A549 (cell line): ENCODE results near the gene SYT6. TPM values are rescaled to one million over a fixed set of nuclear protein-coding genes. Genes with fewer than 3 reads are reported as not detected.

Experiments used
- ATAC-seq, 2 experiments: fragments of 200-7000 bp in 1 of 2; fragments of >200 bp in 1 of 2; cut with Nextera tagmentation in 1 of 2; cut with Tn5 transposase in 1 of 2; 3 replicates each; pipeline versions ENCODE4 v1.8.0 to v1.9.1; 2018 to 2020; ENCODE audit warnings: mild to moderate bottlenecking in 1 of 2, moderate library complexity in 1 of 2
- CTCF ChIA-PET: fragments of 300-600 bp; sonication (Branson Sonifier 250); formaldehyde crosslinking; extraction: SDS; loops from one replicate; lab custom pipeline; 2021; ENCODE audit warnings: antibody characterized with exemption, inconsistent platforms; lab: Yijun Ruan, JAX
- POLR2A ChIA-PET: fragments of 350-600 bp; formaldehyde crosslinking; extraction: SDS; loops from one replicate; lab custom pipeline; 2021; ENCODE audit warnings: antibody characterized with exemption, inconsistent platforms; lab: Yijun Ruan, JAX
- DNase-seq, 2 experiments: peaks; one replicate each; pipeline versions ENCODE4 v3.0.0 to v3.0.0-alpha.2; 2011 to 2016; ENCODE audit warnings: low read depth in 1 of 2, low spot score in 1 of 2
- FAIRE-seq: peaks from 2 replicates; lab custom pipeline; 2011; peaks lifted over from hg19 to GRCh38; lab: Jason Lieb, UNC
- H3K27ac ChIP-seq, 2 experiments: fragments of >200 bp; sonication (Bioruptor Twin); formaldehyde crosslinking; 3 replicates each; pipeline ENCODE4 v1.5.1; 2016 to 2017
- H3K4me1 ChIP-seq: fragments of >200 bp; sonication (Bioruptor Twin); formaldehyde crosslinking; 3 replicates; pipeline ENCODE4 v1.6.1; 2016
- H3K4me2 ChIP-seq: fragments of >200 bp; sonication (Bioruptor Twin); formaldehyde crosslinking; 3 replicates; pipeline ENCODE4 v1.6.1; 2016
- H3K4me3 ChIP-seq: fragments of >200 bp; sonication (Bioruptor Twin); formaldehyde crosslinking; 3 replicates; pipeline ENCODE4 v1.5.1; 2016
- H3K9me3 ChIP-seq: fragments of >200 bp; sonication (Bioruptor Twin); formaldehyde crosslinking; 3 replicates; pipeline ENCODE4 v1.6.1; 2016
- CBX8 ChIP-seq: fragments of 200-600 bp; sonication (generic); IDR thresholded peaks from 2 replicates; pipeline ENCODE4 v1.6.1; 2016
- CHD4 ChIP-seq: fragments of 200-600 bp; sonication (generic); IDR thresholded peaks from 2 replicates; pipeline ENCODE4 v1.6.1; 2016; ENCODE audit warnings: antibody characterized with exemption, mild to moderate bottlenecking, borderline replicate concordance
- FOSB ChIP-seq: fragments of 250-450 bp; sonication (Bioruptor Pico); IDR thresholded peaks from 2 replicates; pipeline ENCODE4 v1.5.0; 2020; ENCODE audit warnings: mild to moderate bottlenecking, moderate library complexity
- FOSL2 ChIP-seq, 2 experiments: fragments of 450-650 bp in 1 of 2; fragments of >200 bp in 1 of 2; sonication (Bioruptor Twin) in 1 of 2; formaldehyde crosslinking; IDR thresholded peaks; 2 replicates each; pipeline versions ENCODE4 v1.5.0 to v1.6.1; 2016 to 2020; ENCODE audit warnings: mild to moderate bottlenecking in 1 of 2, moderate library complexity in 1 of 2
- FOXS1 ChIP-seq: fragments of 250-450 bp; sonication (Bioruptor Pico); IDR thresholded peaks from 2 replicates; pipeline ENCODE4 v1.5.0; 2020; ENCODE audit warnings: mild to moderate bottlenecking, moderate library complexity
- GATA3 ChIP-seq: IDR thresholded peaks from 2 replicates; pipeline ENCODE4 v1.6.1; 2012; ENCODE audit warnings: borderline replicate concordance
- HOXA7 ChIP-seq: fragments of 250-450 bp; sonication (Bioruptor Pico); IDR thresholded peaks from 2 replicates; pipeline ENCODE4 v1.5.0; 2020; ENCODE audit warnings: mild to moderate bottlenecking, moderate library complexity
- JUNB ChIP-seq: fragments of >200 bp; sonication (Bioruptor Twin); formaldehyde crosslinking; IDR thresholded peaks from 2 replicates; pipeline ENCODE4 v1.6.1; 2016
- KDM1A ChIP-seq: fragments of 200-600 bp; sonication (generic); IDR thresholded peaks from 2 replicates; pipeline ENCODE4 v1.6.1; 2016; ENCODE audit warnings: low read depth, mild to moderate bottlenecking
- KDM5A ChIP-seq: fragments of 200-600 bp; sonication (generic); IDR thresholded peaks from 2 replicates; pipeline ENCODE4 v1.6.1; 2016; ENCODE audit warnings: antibody characterized with exemption, mild to moderate bottlenecking
- MAZ ChIP-seq: fragments of 150-350 bp; IDR thresholded peaks from 2 replicates; pipeline ENCODE4 v1.6.1; 2014; ENCODE audit warnings: antibody characterized with exemption, low read depth, low read length, borderline replicate concordance
- MYC ChIP-seq: IDR thresholded peaks from 2 replicates; pipeline ENCODE4 v1.6.1; 2012; ENCODE audit warnings: mild to moderate bottlenecking, inconsistent platforms, low read length, improper control_type of control experiment, borderline replicate concordance
- PHF8 ChIP-seq: fragments of 200-600 bp; sonication (generic); IDR thresholded peaks from 2 replicates; pipeline ENCODE4 v1.6.1; 2016; ENCODE audit warnings: low read depth, mild to moderate bottlenecking, antibody characterized with exemption, moderate library complexity, borderline replicate concordance
- SREBF2 ChIP-seq: fragments of 450-650 bp; IDR thresholded peaks from 2 replicates; pipeline ENCODE4 v1.6.1; 2014; ENCODE audit warnings: mild to moderate bottlenecking, moderate library complexity
- ZNF302 ChIP-seq: fragments of 250-450 bp; sonication (Bioruptor Pico); IDR thresholded peaks from 2 replicates; pipeline ENCODE4 v1.9.0; 2021; ENCODE audit warnings: inconsistent platforms, mild to moderate bottlenecking, moderate library complexity
- ZSCAN20 ChIP-seq: fragments of 250-450 bp; sonication (Bioruptor Pico); IDR thresholded peaks from 2 replicates; pipeline ENCODE4 v1.8.0; 2022; ENCODE audit warnings: mild to moderate bottlenecking, moderate library complexity
- WGBS: methylation state at CpG from one replicate; pipeline ENCODE4 v1.1.6; 2017; ENCODE audit errors: missing lambda C conversion rate; 5-methylcytosine and 5-hydroxymethylcytosine counted together
- polyA plus RNA-seq, 4 experiments: library from polyadenylated mRNA; depleted of rRNA in 3 of 4; stranded (reverse); fragments of >200 nt; fragmentation: RNase III in 1 of 4; extraction: RNeasy Plus Mini Kit Qiagen cat#74134 plus additional on column Dnase treatment in 1 of 4; gene quantifications; 2 replicates in 3 of 4; 3 replicates in 1 of 4; pipeline ENCODE4 v1.2.3, GENCODE V29; 2011 to 2017
- TF ChIP-seq, protein P1 (sequence below): IDR thresholded peaks from 2 replicates; pipeline ENCODE4 v1.6.1; 2012
- TF ChIP-seq, protein P2 (sequence below): IDR thresholded peaks from 2 replicates; pipeline ENCODE4 v1.6.1; 2012
- TF ChIP-seq, protein P3 (sequence below): fragments of >200 bp; sonication (Bioruptor Twin); formaldehyde crosslinking; IDR thresholded peaks from 3 replicates; pipeline ENCODE4 v1.6.1; 2016
- TF ChIP-seq, protein P4 (sequence below): fragments of 250-450 bp; sonication (Bioruptor Pico); IDR thresholded peaks from 2 replicates; pipeline ENCODE4 v1.5.0; 2021; ENCODE audit warnings: mild to moderate bottlenecking, moderate library complexity, borderline replicate concordance

The SYT6 gene
- polyA plus RNA-seq, 2 of the 4 experiments (the other 2 are of a cell fraction), result 0.57 to 1.1 TPM

DNA sequence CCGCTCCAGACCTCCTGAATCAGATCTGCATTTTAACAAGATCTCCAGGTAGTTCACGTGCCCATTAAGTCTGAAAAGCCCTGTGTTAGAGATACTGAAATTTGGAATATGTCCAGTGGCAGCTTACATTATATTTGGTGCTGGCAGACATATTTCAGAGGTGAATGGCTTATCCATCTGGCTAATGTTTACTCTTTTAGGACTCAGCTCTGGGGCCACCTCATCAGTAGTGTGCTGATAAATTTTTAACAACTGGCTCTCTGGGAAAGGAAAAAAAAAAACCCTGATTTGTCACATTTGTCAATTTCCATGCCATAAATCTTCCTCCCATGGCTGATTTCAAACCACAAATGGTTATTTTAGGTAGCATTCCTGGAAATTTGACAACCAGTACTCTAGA is 25.3 kb upstream of the SYT6 start:
- Histone ChIP-seq H3K4me3 (no peak overlapping the region), H3K4me2 (no peak overlapping the region), H3K9me3 (no peaks in the 10 kb centered on the region), H3K27ac (no peak overlapping the region), H3K4me1 (no peaks in the 10 kb centered on the region)
- DNase-seq (no peak), FAIRE-seq (no peak), ATAC-seq (no peak)
- ChIA-PET CTCF (no interaction called here), POLR2A (no interaction called here)
- TF ChIP-seq JUNB, result no peak
- TF ChIP-seq SREBF2, result no peak
- TF ChIP-seq, protein P1, sequence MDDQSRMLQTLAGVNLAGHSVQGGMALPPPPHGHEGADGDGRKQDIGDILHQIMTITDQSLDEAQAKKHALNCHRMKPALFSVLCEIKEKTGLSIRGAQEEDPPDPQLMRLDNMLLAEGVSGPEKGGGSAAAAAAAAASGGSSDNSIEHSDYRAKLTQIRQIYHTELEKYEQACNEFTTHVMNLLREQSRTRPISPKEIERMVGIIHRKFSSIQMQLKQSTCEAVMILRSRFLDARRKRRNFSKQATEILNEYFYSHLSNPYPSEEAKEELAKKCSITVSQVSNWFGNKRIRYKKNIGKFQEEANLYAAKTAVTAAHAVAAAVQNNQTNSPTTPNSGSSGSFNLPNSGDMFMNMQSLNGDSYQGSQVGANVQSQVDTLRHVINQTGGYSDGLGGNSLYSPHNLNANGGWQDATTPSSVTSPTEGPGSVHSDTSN, result no peak
- TF ChIP-seq PHF8, result no peak
- no peak for TF ChIP-seq HOXA7 (CRISPR knock-in tag)
- no peak for TF ChIP-seq KDM5A
- no peak for TF ChIP-seq FOSB (CRISPR knock-in tag)
- TF ChIP-seq GATA3, result no peak
- TF ChIP-seq, protein P2, sequence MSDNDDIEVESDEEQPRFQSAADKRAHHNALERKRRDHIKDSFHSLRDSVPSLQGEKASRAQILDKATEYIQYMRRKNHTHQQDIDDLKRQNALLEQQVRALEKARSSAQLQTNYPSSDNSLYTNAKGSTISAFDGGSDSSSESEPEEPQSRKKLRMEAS, result no peak
- WGBS, result 60% methylated on average over 1 of the region's 2 CpGs

DNA sequence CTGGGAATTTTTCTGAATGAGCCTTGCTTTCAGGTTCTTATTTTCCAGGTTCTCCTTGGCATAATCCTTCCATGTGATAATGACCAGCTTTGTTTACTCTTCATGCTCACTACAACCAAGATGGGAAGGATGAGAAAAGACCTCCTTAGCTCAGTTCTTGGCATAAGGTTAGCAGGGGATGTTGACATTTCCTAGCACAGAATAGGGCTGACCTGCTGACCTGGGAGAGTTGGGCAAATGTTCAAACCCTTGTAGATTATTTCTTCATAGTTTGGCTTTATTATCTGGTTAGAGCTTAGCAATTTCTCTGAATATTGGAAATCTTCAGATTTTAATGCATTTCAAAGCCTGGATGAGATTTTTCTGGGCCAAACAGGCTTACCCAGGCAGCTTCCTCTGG is 23.6 kb upstream of the SYT6 start:
- ChIA-PET POLR2A (no interaction called here), CTCF (interaction anchor here (1.1 kb wide), 1 partner anchor 199 kb away, joined by 4 read pairs; no protein-coding TSS in a partner anchor)
- TF ChIP-seq, protein P3, sequence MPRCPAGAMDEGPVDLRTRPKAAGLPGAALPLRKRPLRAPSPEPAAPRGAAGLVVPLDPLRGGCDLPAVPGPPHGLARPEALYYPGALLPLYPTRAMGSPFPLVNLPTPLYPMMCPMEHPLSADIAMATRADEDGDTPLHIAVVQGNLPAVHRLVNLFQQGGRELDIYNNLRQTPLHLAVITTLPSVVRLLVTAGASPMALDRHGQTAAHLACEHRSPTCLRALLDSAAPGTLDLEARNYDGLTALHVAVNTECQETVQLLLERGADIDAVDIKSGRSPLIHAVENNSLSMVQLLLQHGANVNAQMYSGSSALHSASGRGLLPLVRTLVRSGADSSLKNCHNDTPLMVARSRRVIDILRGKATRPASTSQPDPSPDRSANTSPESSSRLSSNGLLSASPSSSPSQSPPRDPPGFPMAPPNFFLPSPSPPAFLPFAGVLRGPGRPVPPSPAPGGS, result no peak
- no peak for TF ChIP-seq ZNF302
- TF ChIP-seq MAZ, result no peak
- DNase-seq, result no peak
- ATAC-seq, result no peak
- Histone ChIP-seq H3K4me2 (no peak overlapping the region), H3K4me1 (no peaks in the 10 kb centered on the region), H3K27ac (no peak overlapping the region), H3K4me3 (no peak overlapping the region), H3K9me3 (no peaks in the 10 kb centered on the region)
- no peak for FAIRE-seq

DNA sequence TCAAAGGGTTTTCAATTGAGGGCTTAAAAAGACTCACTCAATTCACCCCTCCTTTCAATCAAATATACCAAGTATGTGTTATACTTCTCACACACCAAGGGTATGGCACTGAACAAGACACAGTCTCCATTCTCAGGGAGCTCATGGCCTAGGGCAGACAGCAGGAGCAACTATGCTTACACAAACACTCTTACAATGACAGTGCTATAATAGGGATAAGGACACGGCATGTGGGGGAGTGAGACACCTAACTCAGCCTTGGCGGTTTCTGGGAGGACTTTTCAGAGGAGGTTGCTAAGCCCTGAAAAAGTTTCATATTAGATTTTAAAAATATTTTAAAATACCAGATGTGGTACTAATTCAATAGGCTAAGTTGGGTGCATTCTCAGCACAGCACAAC is 22.7 kb upstream of the SYT6 start:
- H3K4me1 ChIP-seq, result no peaks in the 10 kb centered on the region
- ATAC-seq (no peak), FAIRE-seq (no peak), DNase-seq (no peak)
- ChIA-PET CTCF (interaction anchor here (1.1 kb wide), 1 partner anchor 198 kb away, joined by 4 read pairs; no protein-coding TSS in a partner anchor), POLR2A (no interaction called here)
- no peak overlapping the region for H3K27ac ChIP-seq
- no peak overlapping the region for H3K4me3 ChIP-seq
- TF ChIP-seq FOSL2 (IDR thresholded peaks at IDR 0.05) (no peak), FOSL2 (CRISPR knock-in tag; IDR thresholded peaks at IDR 0.05) (no peak), CBX8 (no peak), CHD4 (no peak), FOXS1 (no peak), KDM5A (no peak), ZSCAN20 (no peak)
- H3K4me2 ChIP-seq, result no peak overlapping the region
- no peaks in the 10 kb centered on the region for H3K9me3 ChIP-seq
- WGBS, result 82% methylated on average over 2 of the region's 2 CpGs

DNA sequence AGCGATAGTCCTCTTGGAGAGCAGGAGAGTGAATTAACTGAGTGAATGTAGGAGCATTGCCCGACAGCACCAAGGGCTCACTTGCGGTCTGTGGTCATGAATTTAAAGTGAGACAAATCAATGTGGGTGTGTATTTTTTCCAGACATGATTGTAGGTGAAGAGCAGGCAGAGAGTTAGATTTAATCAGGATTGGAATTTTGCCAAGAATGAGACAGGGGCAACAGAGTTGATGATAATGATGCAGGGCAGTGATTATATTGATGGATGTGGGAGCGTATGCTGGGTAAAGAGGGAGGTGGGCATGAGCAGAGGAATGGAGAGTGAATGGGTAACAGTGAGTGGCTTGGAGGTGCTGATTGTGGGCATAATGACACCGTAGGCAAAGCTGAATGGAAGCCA is 20.0 kb upstream of the SYT6 start:
- Histone ChIP-seq H3K9me3 (no peaks in the 10 kb centered on the region), H3K27ac (no peak overlapping the region), H3K4me2 (no peak overlapping the region), H3K4me3 (no peak overlapping the region), H3K4me1 (no peaks in the 10 kb centered on the region)
- ChIA-PET POLR2A (no interaction called here), CTCF (no interaction called here)
- ATAC-seq (no peak), DNase-seq (no peak), FAIRE-seq (no peak)
- TF ChIP-seq, protein P4, sequence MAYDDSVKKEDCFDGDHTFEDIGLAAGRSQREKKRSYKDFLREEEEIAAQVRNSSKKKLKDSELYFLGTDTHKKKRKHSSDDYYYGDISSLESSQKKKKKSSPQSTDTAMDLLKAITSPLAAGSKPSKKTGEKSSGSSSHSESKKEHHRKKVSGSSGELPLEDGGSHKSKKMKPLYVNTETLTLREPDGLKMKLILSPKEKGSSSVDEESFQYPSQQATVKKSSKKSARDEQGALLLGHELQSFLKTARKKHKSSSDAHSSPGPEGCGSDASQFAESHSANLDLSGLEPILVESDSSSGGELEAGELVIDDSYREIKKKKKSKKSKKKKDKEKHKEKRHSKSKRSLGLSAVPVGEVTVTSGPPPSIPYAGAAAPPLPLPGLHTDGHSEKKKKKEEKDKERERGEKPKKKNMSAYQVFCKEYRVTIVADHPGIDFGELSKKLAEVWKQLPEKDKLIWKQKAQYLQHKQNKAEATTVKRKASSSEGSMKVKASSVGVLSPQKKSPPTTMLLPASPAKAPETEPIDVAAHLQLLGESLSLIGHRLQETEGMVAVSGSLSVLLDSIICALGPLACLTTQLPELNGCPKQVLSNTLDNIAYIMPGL, result no peak
- no peak for TF ChIP-seq MYC
- TF ChIP-seq KDM1A, result no peak
- TF ChIP-seq FOXS1, result no peak
- TF ChIP-seq FOSB (CRISPR knock-in tag), result no peak
- 51% methylated on average over 5 of the region's 5 CpGs for WGBS
